Karpas-422 (cell line): ENCODE results near the gene ZCCHC7. TPM values are rescaled to one million over a fixed set of nuclear protein-coding genes. Genes with fewer than 3 reads are reported as not detected.

Experiments used
- DNase-seq: peaks from one replicate; pipeline ENCODE4 v3.0.0-alpha.2; 2015
- H2AFZ ChIP-seq: fragments of 200-600 bp; sonication (generic); 2 replicates; pipeline ENCODE4 v1.6.1; 2014; ENCODE audit warnings: antibody characterized with exemption, low read length, mixed read lengths
- H3K27ac ChIP-seq: fragments of 200-600 bp; sonication (generic); 2 replicates; pipeline ENCODE4 v1.5.1; 2014; ENCODE audit warnings: mild to moderate bottlenecking, low read length, moderate library complexity
- H3K27me3 ChIP-seq: fragments of 200-600 bp; sonication (generic); 2 replicates; pipeline ENCODE4 v1.6.1; 2014; ENCODE audit warnings: low read length, mixed read lengths
- H3K36me3 ChIP-seq: fragments of 200-600 bp; sonication (generic); 2 replicates; pipeline ENCODE4 v1.6.1; 2014; ENCODE audit warnings: low read length, mixed read lengths; ENCODE audit not compliant: insufficient read depth
- H3K4me1 ChIP-seq: fragments of 200-600 bp; sonication (generic); 2 replicates; pipeline ENCODE4 v1.6.1; 2014; ENCODE audit warnings: mild to moderate bottlenecking, low read length, mixed read lengths
- H3K4me2 ChIP-seq: fragments of 200-600 bp; sonication (generic); 2 replicates; pipeline ENCODE4 v1.6.1; 2014; ENCODE audit warnings: low read length, low read depth, mild to moderate bottlenecking; ENCODE audit not compliant: poor library complexity, severe bottlenecking
- H3K4me3 ChIP-seq: fragments of 200-600 bp; sonication (generic); 2 replicates; pipeline ENCODE4 v1.5.1; 2014; ENCODE audit warnings: mild to moderate bottlenecking, antibody characterized with exemption, low read length, mixed read lengths
- H3K79me2 ChIP-seq: fragments of 200-600 bp; sonication (generic); 2 replicates; pipeline ENCODE4 v1.6.1; 2014; ENCODE audit warnings: mild to moderate bottlenecking, low read length, mixed read lengths
- H3K9ac ChIP-seq: fragments of 200-600 bp; sonication (generic); 2 replicates; pipeline ENCODE4 v1.6.0; 2014; ENCODE audit warnings: low read length
- H3K9me2 ChIP-seq: fragments of 200-600 bp; sonication (generic), shearing (Covaris generic); replicated peaks from 2 replicates; pipeline ENCODE4 v1.6.0; 2014; ENCODE audit warnings: mild to moderate bottlenecking, low read length, moderate library complexity; ENCODE audit not compliant: insufficient read depth
- H3K9me3 ChIP-seq: fragments of 300-700, 200-600 bp; sonication (generic); 2 replicates; pipeline ENCODE4 v1.6.1; 2014; ENCODE audit warnings: low read length, mixed read lengths
- H4K20me1 ChIP-seq: fragments of 200-600 bp; sonication (generic); 2 replicates; pipeline ENCODE4 v1.6.1; 2014; ENCODE audit warnings: mild to moderate bottlenecking, antibody characterized with exemption, low read length, low read depth; ENCODE audit not compliant: insufficient read depth
- total RNA-seq: library from RNA; depleted of rRNA; stranded (reverse); fragments of >200 nt; shearing (Covaris generic); gene quantifications from 2 replicates; pipeline ENCODE4 v1.2.3, GENCODE V29; 2014; ENCODE audit warnings: low replicate concordance

Gene ZCCHC7
- total RNA-seq, 1 experiment from 2014 or later = 85.1 TPM

DNA sequence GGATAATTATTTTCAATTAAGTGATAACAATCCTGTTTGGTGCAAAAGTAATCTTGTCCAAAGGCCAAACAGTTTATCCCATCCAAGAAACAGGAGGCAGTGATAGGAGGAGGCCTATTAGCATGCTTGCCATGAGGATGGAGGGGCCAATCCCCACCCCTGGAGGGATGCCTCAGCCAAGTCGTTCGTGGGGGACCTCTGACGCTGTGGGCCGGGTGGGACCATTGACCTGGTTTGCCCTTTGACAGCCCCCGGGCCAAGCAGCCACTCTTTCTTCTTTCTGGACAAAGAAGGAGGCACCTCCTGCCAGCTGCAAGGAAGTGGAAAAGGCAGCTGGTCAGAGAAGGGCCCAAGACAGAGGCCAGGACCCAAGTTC, 262.6 kb downstream of the ZCCHC7 start:
- Histone ChIP-seq H3K79me2 (no peaks in the 10 kb centered on the region), H4K20me1 (no peaks in the 10 kb centered on the region), H3K9ac (peak overlapping the region; percentile 83), H3K27ac (peak overlapping the region; percentile 96), H3K27me3 (no peaks in the 10 kb centered on the region), H3K4me2 (peak overlapping the region; percentile 81), H3K4me3 (peak overlapping the region; percentile 61), H3K9me2 (no peaks in the 10 kb centered on the region), H3K9me3 (peaks cover 3% of the 10 kb centered on the region; the same call in 1 of the 2 replicates), H2AFZ (no peak overlapping the region), H3K36me3 (peaks cover 4% of the 10 kb centered on the region; the same call in 1 of the 2 replicates), H3K4me1 (peaks cover 88% of the 10 kb centered on the region)
- peak; percentile 93 for DNase-seq

DNA sequence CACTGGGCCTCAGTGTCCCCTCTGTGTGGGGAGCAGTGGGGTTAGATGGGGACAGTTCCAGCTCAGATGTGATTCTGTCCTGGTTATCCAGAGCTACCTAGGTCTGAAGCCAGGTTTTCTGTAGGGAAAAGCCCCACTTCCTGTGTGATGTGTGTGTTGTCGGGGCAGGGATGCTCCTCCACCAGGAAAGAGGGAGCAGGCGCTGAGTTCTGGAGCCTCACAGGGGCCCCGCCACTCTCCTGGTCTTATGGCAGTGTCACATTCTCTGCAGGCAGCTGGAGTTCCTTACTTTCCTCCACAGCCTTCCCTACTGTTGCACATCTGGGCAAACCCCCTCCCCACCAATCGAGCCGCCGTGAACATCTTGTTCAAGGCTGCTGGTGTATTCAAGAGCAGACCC, 263.0 kb downstream of the ZCCHC7 start:
- Histone ChIP-seq H4K20me1 (no peaks in the 10 kb centered on the region), H3K4me2 (peak overlapping the region; percentile 81), H3K9ac (peak overlapping the region; percentile 83)

DNA sequence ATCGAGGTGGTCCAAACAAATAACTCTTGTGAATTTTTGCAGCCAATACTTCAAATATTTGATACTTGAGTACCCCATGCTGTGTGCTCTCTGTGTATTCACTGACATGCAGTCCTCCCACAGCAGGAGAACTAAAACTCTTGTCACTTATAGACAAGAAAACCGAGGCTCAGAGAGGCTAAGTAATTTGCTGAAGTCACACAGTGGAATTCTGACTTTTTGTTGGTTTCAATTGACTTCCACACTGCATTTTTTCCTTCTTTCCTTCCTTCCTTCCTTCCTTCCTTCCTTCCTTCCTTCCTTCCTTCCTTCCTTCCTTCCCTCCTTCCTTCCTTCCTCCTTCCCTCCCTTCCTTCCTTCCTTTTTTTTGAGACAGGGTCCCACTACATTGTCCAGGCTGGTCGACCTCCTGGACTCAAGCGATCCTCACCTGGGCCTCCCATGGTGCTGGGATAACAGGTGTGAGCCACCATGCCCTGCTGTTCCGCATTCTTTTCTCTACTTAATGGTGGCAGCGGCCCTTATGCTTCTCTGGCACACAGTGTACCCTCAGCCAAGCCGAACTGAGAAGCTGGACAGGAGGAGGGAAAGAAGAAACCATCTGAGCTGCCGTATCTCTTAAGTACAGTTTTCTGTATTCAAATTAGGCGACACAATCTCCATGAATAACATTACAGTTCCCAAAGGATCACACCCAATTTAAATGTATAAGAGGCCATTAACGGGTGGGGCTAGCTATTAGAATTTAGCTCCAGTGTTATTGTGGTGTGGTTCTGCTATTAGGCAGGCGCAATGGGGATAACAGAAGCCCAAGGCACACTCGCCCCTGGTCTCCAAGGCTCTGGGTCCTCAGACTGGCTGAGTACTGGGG, 263.7 kb downstream of the ZCCHC7 start:
- no peaks in the 10 kb centered on the region for H3K9me2 ChIP-seq
- H3K9me3 ChIP-seq = peaks cover 3% of the 10 kb centered on the region; the same call in 1 of the 2 replicates
- H3K27ac ChIP-seq = peak overlapping the region; percentile 96
- no peak overlapping the region for H2AFZ ChIP-seq
- H3K4me1 ChIP-seq = peaks cover 80% of the 10 kb centered on the region
- H3K4me2 ChIP-seq = peak overlapping the region; percentile 81
- H3K27me3 ChIP-seq = no peaks in the 10 kb centered on the region
- DNase-seq = peak; percentile 91
- no peaks in the 10 kb centered on the region for H3K79me2 ChIP-seq
- peaks cover 4% of the 10 kb centered on the region; the same call in 1 of the 2 replicates for H3K36me3 ChIP-seq
- H4K20me1 ChIP-seq = no peaks in the 10 kb centered on the region
- peak overlapping the region; percentile 83 for H3K9ac ChIP-seq
- H3K4me3 ChIP-seq = peak overlapping the region; percentile 61

More for the DNA sequence above, 263.0 kb downstream of the ZCCHC7 start:
- Histone ChIP-seq H3K27me3 (no peaks in the 10 kb centered on the region), H3K9me3 (peaks cover 3% of the 10 kb centered on the region; the same call in 1 of the 2 replicates), H3K4me3 (peak overlapping the region; percentile 61), H3K27ac (peak overlapping the region; percentile 96), H3K79me2 (no peaks in the 10 kb centered on the region), H3K4me1 (peaks cover 84% of the 10 kb centered on the region), H3K9me2 (no peaks in the 10 kb centered on the region), H3K36me3 (peaks cover 4% of the 10 kb centered on the region; the same call in 1 of the 2 replicates), H2AFZ (no peak overlapping the region)
- DNase-seq = no peak

DNA sequence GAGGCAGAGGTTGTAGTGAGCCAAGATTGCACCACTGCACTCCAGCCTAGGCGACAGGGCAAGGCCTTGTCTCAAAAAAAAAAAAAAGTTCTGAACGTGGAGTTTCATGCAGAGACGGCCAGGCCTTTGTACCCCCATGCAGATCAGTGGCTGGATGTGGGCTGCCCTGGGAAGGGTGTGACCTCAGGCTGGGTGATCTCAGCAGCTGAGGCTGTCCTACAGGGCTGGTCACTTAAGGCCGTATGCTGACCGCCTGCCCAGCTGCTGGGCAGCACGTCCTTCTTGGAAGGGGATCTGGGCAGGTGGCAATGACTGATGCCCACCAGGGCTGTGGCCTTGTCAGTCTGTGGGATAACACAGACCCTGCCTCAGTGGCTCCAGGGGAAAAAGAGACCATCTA, 264.9 kb downstream of the ZCCHC7 start:
- peak overlapping the region; percentile 83 for H3K9ac ChIP-seq
- no peaks in the 10 kb centered on the region for H3K79me2 ChIP-seq
- H3K4me3 ChIP-seq = peak overlapping the region; percentile 61; the same call in 1 of the 2 replicates
- peaks cover 4% of the 10 kb centered on the region; the same call in 1 of the 2 replicates for H3K36me3 ChIP-seq
- DNase-seq = no peak
- H3K4me1 ChIP-seq = peaks cover 75% of the 10 kb centered on the region
- H3K9me2 ChIP-seq = no peaks in the 10 kb centered on the region
- H3K4me2 ChIP-seq = peak overlapping the region; percentile 81
- H3K27me3 ChIP-seq = no peaks in the 10 kb centered on the region
- H4K20me1 ChIP-seq = no peaks in the 10 kb centered on the region
- peaks cover 3% of the 10 kb centered on the region; the same call in 1 of the 2 replicates for H3K9me3 ChIP-seq
- no peak overlapping the region for H2AFZ ChIP-seq
- peak overlapping the region; percentile 96 for H3K27ac ChIP-seq

DNA sequence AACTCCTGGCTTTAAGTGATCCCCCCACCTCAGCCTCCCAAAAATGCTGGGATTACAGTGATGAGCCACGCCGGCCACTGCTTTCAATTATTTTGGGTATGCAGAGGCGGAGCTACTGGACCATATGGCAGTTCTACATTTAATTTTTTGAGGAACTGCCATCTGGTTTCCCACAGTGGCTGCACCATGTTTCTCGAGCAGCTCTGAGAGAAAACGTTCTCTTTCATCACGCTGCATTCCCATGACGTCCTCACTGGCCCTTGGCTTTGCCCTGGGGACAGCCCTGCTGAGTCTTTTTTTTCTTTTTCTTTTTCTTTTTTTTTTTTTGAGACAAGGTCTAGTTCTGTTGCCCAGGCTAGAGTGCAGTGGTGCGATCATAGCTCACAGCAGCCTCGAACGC, 266.6 kb downstream of the ZCCHC7 start:
- peaks cover 3% of the 10 kb centered on the region; the same call in 1 of the 2 replicates for H3K36me3 ChIP-seq
- no peaks in the 10 kb centered on the region for H4K20me1 ChIP-seq
- no peak overlapping the region for H2AFZ ChIP-seq
- H3K27me3 ChIP-seq = no peaks in the 10 kb centered on the region
- 0 out of 2 replicates have a peak overlapping the region, but pooled peaks have one; percentile 16 for H3K27ac ChIP-seq
- H3K9me3 ChIP-seq = peaks cover 2% of the 10 kb centered on the region; the same call in 1 of the 2 replicates
- no peak overlapping the region for H3K4me3 ChIP-seq
- no peak overlapping the region for H3K4me2 ChIP-seq
- H3K4me1 ChIP-seq = peaks cover 69% of the 10 kb centered on the region
- no peaks in the 10 kb centered on the region for H3K79me2 ChIP-seq
- H3K9me2 ChIP-seq = no peaks in the 10 kb centered on the region
- H3K9ac ChIP-seq = no peak overlapping the region
- peak; percentile 72 for DNase-seq

DNA sequence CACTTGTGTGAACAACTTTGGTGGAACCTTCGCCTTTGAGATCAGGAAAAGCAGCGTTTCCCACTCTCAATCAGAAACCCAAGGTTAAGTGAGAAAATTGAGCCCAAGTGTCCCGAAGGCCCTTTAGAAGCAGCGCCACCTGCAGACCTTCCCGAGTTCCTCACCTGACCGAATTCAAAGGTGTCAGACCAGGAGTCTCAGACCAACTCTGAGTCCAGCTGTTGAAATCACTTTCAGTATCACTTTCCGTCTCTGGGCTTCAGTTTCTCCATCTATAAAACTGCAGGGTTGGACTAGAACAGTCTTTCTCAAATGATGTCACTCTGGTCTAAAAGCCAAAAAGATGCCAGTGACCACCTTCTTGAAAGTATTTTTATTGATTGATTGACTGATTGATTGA, 270.4 kb downstream of the ZCCHC7 start:
- H3K4me3 ChIP-seq = no peak overlapping the region; the same call in 1 of the 2 replicates
- H3K9me3 ChIP-seq = no peaks in the 10 kb centered on the region
- peak; percentile 86 for DNase-seq
- no peaks in the 10 kb centered on the region for H3K27me3 ChIP-seq
- peak overlapping the region; percentile 67 for H3K27ac ChIP-seq
- peaks cover 50% of the 10 kb centered on the region for H3K4me1 ChIP-seq
- H4K20me1 ChIP-seq = no peaks in the 10 kb centered on the region
- no peaks in the 10 kb centered on the region for H3K9me2 ChIP-seq
- peak overlapping the region; percentile 25 for H3K9ac ChIP-seq
- no peaks in the 10 kb centered on the region for H3K36me3 ChIP-seq
- H2AFZ ChIP-seq = no peak overlapping the region
- no peaks in the 10 kb centered on the region for H3K79me2 ChIP-seq
- peak overlapping the region; percentile 54 for H3K4me2 ChIP-seq

DNA sequence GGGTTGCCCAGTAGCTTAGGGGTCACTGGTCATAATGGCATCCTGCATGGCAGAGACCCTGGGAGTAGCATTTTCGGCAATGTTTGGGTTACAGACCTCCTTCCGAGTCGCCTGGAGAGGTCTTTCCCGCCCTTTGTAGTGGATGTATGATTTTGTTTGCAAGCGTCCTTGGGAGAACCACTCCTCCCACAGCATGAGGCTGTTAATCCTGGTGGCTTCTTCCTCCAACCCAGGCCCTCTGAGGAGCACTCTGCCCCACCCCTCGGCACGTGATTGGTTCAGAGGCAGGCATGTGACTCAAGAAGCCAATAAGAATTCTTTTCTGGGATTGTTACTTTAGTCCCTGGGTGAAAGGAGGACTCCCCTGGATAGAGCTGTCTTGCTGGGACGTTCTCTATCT, 271.9 kb downstream of the ZCCHC7 start:
- no peak overlapping the region for H3K4me3 ChIP-seq
- no peaks in the 10 kb centered on the region for H3K9me3 ChIP-seq
- no peak overlapping the region for H3K27ac ChIP-seq
- peaks cover 40% of the 10 kb centered on the region for H3K4me1 ChIP-seq
- H3K4me2 ChIP-seq = no peak overlapping the region
- H3K9ac ChIP-seq = no peak overlapping the region
- H3K9me2 ChIP-seq = no peaks in the 10 kb centered on the region
- no peaks in the 10 kb centered on the region for H3K27me3 ChIP-seq
- no peaks in the 10 kb centered on the region for H3K79me2 ChIP-seq
- H3K36me3 ChIP-seq = no peaks in the 10 kb centered on the region
- no peaks in the 10 kb centered on the region for H4K20me1 ChIP-seq
- H2AFZ ChIP-seq = no peak overlapping the region
- peak; percentile 65 for DNase-seq

DNA sequence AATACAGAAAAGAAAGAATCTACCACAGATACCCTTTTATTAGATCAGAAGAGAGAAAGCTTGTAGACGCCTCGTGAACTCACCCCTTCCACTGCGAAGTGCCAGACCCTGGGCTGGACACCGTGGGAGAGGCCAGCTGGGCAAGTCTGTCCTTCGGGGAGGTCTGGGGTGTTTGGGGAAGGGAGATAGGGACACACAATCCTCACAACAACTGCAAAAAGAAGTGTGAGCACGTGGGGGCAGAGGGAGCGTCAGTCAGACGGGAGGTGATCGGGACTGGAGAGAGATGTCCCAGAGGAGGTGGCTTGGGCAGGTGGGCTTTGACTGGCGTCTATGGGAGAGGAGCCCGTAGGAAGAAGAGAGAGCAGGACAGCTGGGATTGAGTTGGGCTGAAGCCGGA, 274.9 kb downstream of the ZCCHC7 start:
- Histone ChIP-seq H3K4me2 (no peak overlapping the region), H3K9me3 (no peaks in the 10 kb centered on the region), H3K36me3 (no peaks in the 10 kb centered on the region), H4K20me1 (no peaks in the 10 kb centered on the region), H3K4me1 (peaks cover 56% of the 10 kb centered on the region), H3K79me2 (no peaks in the 10 kb centered on the region), H2AFZ (no peak overlapping the region), H3K27ac (no peak overlapping the region), H3K9me2 (no peaks in the 10 kb centered on the region), H3K9ac (no peak overlapping the region), H3K4me3 (no peak overlapping the region), H3K27me3 (no peaks in the 10 kb centered on the region)
- no peak for DNase-seq
